ENCODE results near the gene HSD3B2. TPM values are rescaled to one million over a fixed set of nuclear protein-coding genes. Genes with fewer than 3 reads are reported as not detected.
"Not testable (repeated sequence)": the region's sequence is repeated elsewhere in the genome, so short reads cannot be mapped to it uniquely, and the experiment has no call there.

Gene HSD3B2
- total RNA-seq, 4 donors from 2014 or later = 1.4 TPM; not detected in 3

GRCh38 chr1:119376594-119376993 lies 38.4 kb upstream of the HSD3B2 start:
- intact Hi-C loops (cut with DNase I) = no loop called here
- Histone ChIP-seq H3K27ac (no peak overlapping the region), H3K9me3 (no peaks in the 10 kb centered on the region), H3K4me1 (no peaks in the 10 kb centered on the region), H3K36me3 (no peaks in the 10 kb centered on the region), H3K27me3 (no peaks in the 10 kb centered on the region), H3K4me3 (replicated peaks in 1 of 3) (no peak overlapping the region)
- TF ChIP-seq POLR2A (IDR thresholded peaks at IDR 0.05) (no peak), CTCF (IDR thresholded peaks at IDR 0.05) (no peak)
- 80 to 87% methylated on average over 1 of the region's 1 CpG for WGBS, 2 donors
- no peak for DNase-seq

GRCh38 chr1:119377594-119377993 lies 37.4 kb upstream of the HSD3B2 start:
- intact Hi-C loops (cut with DNase I); DNase-seq: not testable (repeated sequence)
- WGBS, 2 donors = 86 to 94% methylated on average over 2 of the region's 2 CpGs

GRCh38 chr1:119379117-119379516 lies 35.8 kb upstream of the HSD3B2 start:
- no peak overlapping the region for H3K27ac ChIP-seq
- intact Hi-C loops (cut with DNase I) = no loop called here
- no peak overlapping the region for H3K4me3 ChIP-seq (replicated peaks in 1 of 3)
- no peaks in the 10 kb centered on the region for H3K36me3 ChIP-seq
- no peaks in the 10 kb centered on the region for H3K27me3 ChIP-seq
- TF ChIP-seq CTCF (IDR thresholded peaks at IDR 0.05) (no peak), POLR2A (IDR thresholded peaks at IDR 0.05) (no peak)
- no peaks in the 10 kb centered on the region for H3K9me3 ChIP-seq
- no peak for DNase-seq
- H3K4me1 ChIP-seq = no peaks in the 10 kb centered on the region
- WGBS, 2 donors = 75 to 88% methylated on average over 1 of the region's 1 CpG

More at GRCh38 chr1:119377594-119377993, 37.4 kb upstream of the HSD3B2 start:
- H3K27ac ChIP-seq; H3K36me3 ChIP-seq; H3K4me3 ChIP-seq (replicated peaks in 1 of 3); H3K4me1 ChIP-seq; H3K27me3 ChIP-seq; H3K9me3 ChIP-seq: not testable (repeated sequence)

GRCh38 chr1:119380304-119380703 lies 34.6 kb upstream of the HSD3B2 start:
- DNase-seq = no peak
- 71 to 78% methylated on average over 2 of the region's 2 CpGs for WGBS, 2 donors
- Histone ChIP-seq H3K9me3 (no peaks in the 10 kb centered on the region), H3K27ac (no peak overlapping the region), H3K27me3 (no peaks in the 10 kb centered on the region), H3K4me3 (replicated peaks in 1 of 3) (no peak overlapping the region), H3K36me3 (no peaks in the 10 kb centered on the region), H3K4me1 (no peaks in the 10 kb centered on the region)
- TF ChIP-seq POLR2A (IDR thresholded peaks at IDR 0.05) (no peak), CTCF (IDR thresholded peaks at IDR 0.05) (no peak)
- intact Hi-C loops (cut with DNase I) = no loop called here

GRCh38 chr1:119380983-119381662 lies 33.8 kb upstream of the HSD3B2 start:
- 93 to 97% methylated on average over 5 of the region's 5 CpGs for WGBS, 2 donors
- Histone ChIP-seq H3K4me3 (replicated peaks in 1 of 3) (no peak overlapping the region), H3K4me1 (no peaks in the 10 kb centered on the region), H3K36me3 (no peaks in the 10 kb centered on the region), H3K27me3 (no peaks in the 10 kb centered on the region), H3K9me3 (no peaks in the 10 kb centered on the region), H3K27ac (no peak overlapping the region)
- no peak for DNase-seq
- TF ChIP-seq CTCF (IDR thresholded peaks at IDR 0.05) = no peak
- TF ChIP-seq POLR2A (IDR thresholded peaks at IDR 0.05) = no peak
- intact Hi-C loops (cut with DNase I) = no loop called here
